CD4-positive, alpha-beta T cell treated with Interleukin-4 for 1 hour (primary cell): ENCODE results near the gene USP30.
A peak's percentile ranks its signal among the peaks of the same experiment; 100 is the strongest.

Experiments
- DNase-seq, 2 donors: peaks; one replicate each; pipeline ENCODE4 v3.0.0-alpha.2; 2020 to 2022

Gene USP30

DNA sequence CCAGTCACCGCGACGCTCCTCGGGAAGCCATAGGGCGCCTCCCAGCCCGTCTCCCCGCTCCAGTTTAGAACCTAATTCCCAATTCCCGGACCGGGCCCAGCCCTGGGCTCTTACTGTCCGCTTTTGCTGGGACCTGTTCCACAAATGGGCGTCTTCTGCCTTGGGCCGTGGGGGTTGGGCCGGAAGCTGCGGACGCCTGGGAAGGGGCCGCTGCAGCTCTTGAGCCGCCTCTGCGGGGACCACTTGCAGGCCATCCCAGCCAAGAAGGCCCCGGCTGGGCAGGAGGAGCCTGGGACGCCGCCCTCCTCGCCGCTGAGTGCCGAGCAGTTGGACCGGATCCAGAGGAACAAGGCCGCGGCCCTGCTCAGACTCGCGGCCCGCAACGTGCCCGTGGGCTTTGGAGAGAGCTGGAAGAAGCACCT, 45.8 kb downstream of the USP30 start:
- DNase-seq, result no peak

GRCh38 chr12:109098651-109099050, 46.3 kb downstream of the USP30 start:
- no peak for DNase-seq

DNA sequence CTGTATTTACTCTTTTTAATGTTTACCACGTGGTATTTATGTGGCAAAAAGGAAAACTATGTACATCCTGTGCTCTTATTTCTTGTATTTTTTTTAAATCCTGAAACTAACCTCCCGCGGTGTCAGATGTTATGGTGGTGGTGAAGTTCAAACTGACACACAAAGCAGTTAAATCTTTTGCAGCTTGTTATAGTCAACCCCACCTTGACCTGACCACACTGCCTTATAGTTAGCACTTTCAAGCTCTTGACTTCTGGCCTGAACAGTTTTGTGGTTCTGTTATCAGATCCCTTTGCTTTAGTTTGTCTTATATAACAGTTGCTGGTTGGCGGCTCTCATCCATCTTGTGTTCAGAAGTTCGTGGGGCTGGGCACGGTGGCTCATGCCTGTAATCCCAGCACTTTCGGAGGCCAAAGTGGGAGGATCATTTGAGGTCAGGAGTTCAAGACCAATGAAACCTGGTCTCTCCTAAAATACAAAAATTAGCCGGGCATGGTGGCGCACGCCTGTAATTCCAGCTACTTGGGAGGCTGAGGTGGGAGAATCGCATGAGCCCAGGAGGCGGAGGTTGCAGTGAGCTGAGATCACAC, 47.1 kb downstream of the USP30 start:
- DNase-seq, result peak in 1 of 2 donors; percentile 35

DNA sequence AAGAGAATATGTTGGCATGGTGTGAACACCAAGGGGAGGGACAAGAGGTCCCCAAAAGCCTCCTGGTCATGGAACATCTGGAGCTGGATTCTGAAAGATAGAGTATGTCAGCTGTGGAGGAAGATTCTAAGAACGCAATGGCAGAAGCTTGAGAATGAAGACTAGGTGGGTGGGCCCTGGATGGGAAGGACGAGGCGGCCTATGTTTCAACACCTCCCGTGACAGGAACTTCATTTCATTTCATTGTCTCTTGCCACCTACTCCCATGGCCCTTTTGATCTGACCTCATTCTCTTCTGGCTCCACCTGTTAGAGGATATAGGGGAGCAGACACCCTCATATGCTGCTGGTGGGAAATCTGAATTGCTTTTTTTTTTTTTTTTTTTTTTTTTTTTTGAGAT, 48.4 kb downstream of the USP30 start:
- no peak for DNase-seq

- no peak for DNase-seq
Measured at GRCh38 chr12:109102491-109102890, 50.1 kb downstream of the USP30 start.

GRCh38 chr12:109105176-109105575, 52.8 kb downstream of the USP30 start:
- no peak for DNase-seq

DNA sequence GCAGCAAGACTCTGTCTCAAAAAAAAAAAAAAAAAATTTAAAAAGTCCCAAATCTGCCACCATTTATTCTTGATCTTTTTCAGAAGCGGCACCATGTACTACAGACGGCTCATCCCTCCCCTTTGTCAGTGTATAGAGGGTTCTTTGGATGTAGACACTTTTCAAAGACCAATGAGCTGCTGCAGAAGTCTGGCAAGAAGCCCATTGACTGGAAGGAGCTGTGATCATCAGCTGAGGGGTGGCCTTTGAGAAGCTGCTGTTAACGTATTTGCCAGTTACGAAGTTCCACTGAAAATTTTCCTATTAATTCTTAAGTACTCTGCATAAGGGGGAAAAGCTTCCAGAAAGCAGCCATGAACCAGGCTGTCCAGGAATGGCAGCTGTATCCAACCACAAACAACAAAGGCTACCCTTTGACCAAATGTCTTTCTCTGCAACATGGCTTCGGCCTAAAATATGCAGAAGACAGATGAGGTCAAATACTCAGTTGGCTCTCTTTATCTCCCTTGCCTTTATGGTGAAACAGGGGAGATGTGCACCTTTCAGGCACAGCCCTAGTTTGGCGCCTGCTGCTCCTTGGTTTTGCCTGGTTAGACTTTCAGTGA, 57.5 kb downstream of the USP30 start:
- no peak for DNase-seq

- DNase-seq, result peak; percentile 52 to 56
Measured at GRCh38 chr12:109110988-109111495, 58.7 kb downstream of the USP30 start.

- no peak for DNase-seq
Measured at GRCh38 chr12:109112720-109113465, 60.5 kb downstream of the USP30 start.

GRCh38 chr12:109113661-109114321, 61.4 kb downstream of the USP30 start:
- no peak for DNase-seq

- DNase-seq, result no peak
Measured at GRCh38 chr12:109114644-109115043, 62.3 kb downstream of the USP30 start.

- no peak for DNase-seq
Measured at GRCh38 chr12:109115404-109115757, 63.0 kb downstream of the USP30 start.

DNA sequence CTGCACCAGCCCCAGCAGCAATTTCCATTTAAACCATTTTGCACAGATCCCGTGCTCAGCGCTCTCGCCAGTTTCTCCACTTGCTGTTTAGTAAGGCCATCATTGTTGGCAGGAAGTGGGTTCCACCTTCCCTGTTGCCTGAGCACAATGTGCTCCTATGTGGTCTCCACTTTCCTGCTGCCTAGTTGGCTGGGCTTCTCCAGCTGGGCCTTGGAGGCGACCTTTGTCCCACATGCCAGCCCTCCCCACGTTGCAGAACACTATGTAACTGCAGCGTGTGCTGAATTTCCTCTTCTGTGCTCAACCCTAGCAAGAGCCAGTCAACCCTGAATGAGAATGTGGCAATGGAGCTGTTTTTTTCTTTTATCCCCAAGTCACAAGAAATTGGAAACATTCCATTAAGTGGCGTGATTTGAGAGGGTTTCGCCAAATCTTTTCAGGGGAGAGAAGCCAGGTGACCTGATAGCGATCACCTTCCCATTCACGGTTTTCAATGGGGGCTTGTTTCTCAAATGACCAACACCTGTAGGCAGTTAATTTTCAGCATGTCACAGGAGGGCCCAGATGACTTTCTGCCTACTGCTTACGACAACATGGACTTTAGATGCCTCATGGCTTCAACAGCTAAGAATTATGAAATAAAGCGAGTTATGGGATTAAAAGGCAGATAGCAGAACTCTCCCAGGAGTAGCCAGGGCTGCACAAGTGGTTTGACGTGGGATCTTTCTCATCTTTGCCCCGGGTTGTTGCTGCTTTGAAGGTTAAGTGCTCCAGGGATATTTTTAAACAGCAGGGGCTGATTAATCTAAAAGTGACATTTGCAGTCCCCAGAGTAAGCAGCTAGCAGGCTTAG, 63.6 kb downstream of the USP30 start, which contains the start of gene ACACB:
TSS of gene ACACB (plus strand) at position 830 of the 853 bp plus-strand sequence. CDS start 22,819 bp downstream, outside the sequence.
- no peak for DNase-seq

GRCh38 chr12:109116611-109116949, 64.2 kb downstream of the USP30 start:
- no peak for DNase-seq

- DNase-seq, result no peak
Measured at GRCh38 chr12:109120095-109120494, 67.7 kb downstream of the USP30 start.

- no peak for DNase-seq
Measured at GRCh38 chr12:109120557-109120956, 68.2 kb downstream of the USP30 start.

DNA sequence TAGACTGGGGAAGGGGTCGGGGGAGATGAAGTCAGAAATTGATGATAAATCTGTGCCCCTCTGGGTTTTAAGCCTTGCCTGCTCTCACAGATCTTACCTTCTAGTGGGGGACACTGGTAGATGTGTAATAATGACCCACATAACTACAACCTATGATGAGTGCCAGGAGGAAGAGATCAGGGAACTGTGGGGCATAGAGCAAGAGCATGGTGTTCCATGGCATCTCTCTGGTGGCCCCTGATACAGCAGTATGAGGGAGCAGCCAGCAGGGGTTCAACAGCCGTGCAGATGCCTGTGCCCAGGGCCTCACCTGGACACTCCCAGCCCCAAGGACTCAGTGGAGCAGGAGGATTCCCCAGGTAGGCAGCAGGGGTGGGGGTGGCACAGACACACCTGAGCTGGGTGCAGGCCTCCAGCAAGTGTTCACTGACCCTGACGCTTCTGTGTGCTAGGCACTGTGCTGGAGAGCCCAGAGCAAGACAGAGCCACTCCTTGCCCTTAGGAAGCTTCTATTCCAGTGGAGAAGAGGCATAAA, 69.0 kb downstream of the USP30 start:
- DNase-seq, result no peak

- DNase-seq, result no peak
Measured at GRCh38 chr12:109124878-109125648, 72.7 kb downstream of the USP30 start.

- no peak for DNase-seq
Measured at GRCh38 chr12:109125791-109126190, 73.4 kb downstream of the USP30 start.

GRCh38 chr12:109126784-109127183, 74.4 kb downstream of the USP30 start:
- no peak for DNase-seq

- DNase-seq, result no peak
Measured at GRCh38 chr12:109127533-109128242, 75.3 kb downstream of the USP30 start.
